Left hindlimb (tissue), 1 donor: Measurements from ENCODE around the gene CDK11A.
"Not testable (repeated sequence)": the region's sequence is repeated elsewhere in the genome, so short reads cannot be mapped to it uniquely, and the experiment has no call there.

Source experiments
- DNase-seq: peaks from one replicate; pipeline ENCODE4 v3.0.0-alpha.2; 2018

CDK11A gene

GRCh38 chr1:1754051-1754815 is 30.1 kb upstream of the CDK11A start:
- DNase-seq = no peak

GRCh38 chr1:1753607-1754005 is 29.4 kb upstream of the CDK11A start:
- DNase-seq = no peak

GRCh38 chr1:1752636-1753606 is 28.8 kb upstream of the CDK11A start:
- DNase-seq = peak; percentile 26

GRCh38 chr1:1752190-1752589 is 28.0 kb upstream of the CDK11A start:
- DNase-seq = no peak

GRCh38 chr1:1749941-1750340 is 25.8 kb upstream of the CDK11A start:
- not testable (repeated sequence) for DNase-seq

GRCh38 chr1:1748686-1749321 is 24.6 kb upstream of the CDK11A start:
- DNase-seq = peak; percentile 21

- DNase-seq = not testable (repeated sequence)
These were observed 22.4 kb upstream of the CDK11A start for GRCh38 chr1:1746566-1746909.

GRCh38 chr1:1745651-1746565 is 21.8 kb upstream of the CDK11A start:
- peak; percentile 88 for DNase-seq

GRCh38 chr1:1742529-1742928 is 18.4 kb upstream of the CDK11A start:
- DNase-seq = not testable (repeated sequence)

- not testable (repeated sequence) for DNase-seq
These were observed 16.9 kb upstream of the CDK11A start for GRCh38 chr1:1741013-1741412.

GRCh38 chr1:1738799-1739337 is 14.7 kb upstream of the CDK11A start:
- DNase-seq = not testable (repeated sequence)

- DNase-seq = not testable (repeated sequence)
These were observed 13.8 kb upstream of the CDK11A start for GRCh38 chr1:1737675-1738590.

- no peak for DNase-seq
These were observed 8.2 kb upstream of the CDK11A start for GRCh38 chr1:1732381-1732780.

- DNase-seq = no peak
These were observed 6.7 kb upstream of the CDK11A start for GRCh38 chr1:1730870-1731269.

GRCh38 chr1:1730230-1730629 is 6.1 kb upstream of the CDK11A start:
- DNase-seq = not testable (repeated sequence)

GRCh38 chr1:1729116-1729816 is 5.1 kb upstream of the CDK11A start:
- not testable (repeated sequence) for DNase-seq

- DNase-seq = not testable (repeated sequence)
These were observed 4.3 kb upstream of the CDK11A start for GRCh38 chr1:1728308-1729005.

- not testable (repeated sequence) for DNase-seq
These were observed 3.0 kb upstream of the CDK11A start for GRCh38 chr1:1727131-1727651.

GRCh38 chr1:1726088-1726487 is 1.9 kb upstream of the CDK11A start:
- DNase-seq = not testable (repeated sequence)
